Spinal cord (tissue), 10 donors: ENCODE data around the gene CAPN14. TPM values are rescaled to one million over a fixed set of nuclear protein-coding genes. Genes with fewer than 3 reads are reported as not detected.

Source experiments
- DNase-seq, 6 donors: peaks; one replicate each; pipeline versions ENCODE4 v3.0.0 to v3.0.0-alpha.2; 2013 to 2015; ENCODE audit warnings: low spot score in 6 of 6, low read depth in 4 of 6
- H3K27ac ChIP-seq: one replicate; pipeline ENCODE4 v1.5.1; 2013; ENCODE audit warnings: low read depth, low read length, control low read depth
- H3K27me3 ChIP-seq: one replicate; pipeline ENCODE4 v1.6.1; 2013; ENCODE audit warnings: low read length; ENCODE audit not compliant: control insufficient read depth, insufficient read depth
- H3K36me3 ChIP-seq: one replicate; pipeline ENCODE4 v1.6.1; 2013; ENCODE audit warnings: low read length; ENCODE audit not compliant: control insufficient read depth, insufficient read depth
- H3K4me1 ChIP-seq: one replicate; pipeline ENCODE4 v1.6.1; 2013; ENCODE audit warnings: low read length; ENCODE audit not compliant: control insufficient read depth, insufficient read depth
- H3K4me3 ChIP-seq: one replicate; pipeline ENCODE4 v1.5.1; 2013; ENCODE audit warnings: low read depth, low read length, control low read depth
- H3K9me3 ChIP-seq: one replicate; pipeline ENCODE4 v1.6.1; 2013; ENCODE audit warnings: low read length; ENCODE audit not compliant: control insufficient read depth, insufficient read depth
- WGBS: methylation state at CpG from one replicate; pipeline ENCODE4 v1.1.5; 2013; ENCODE audit warnings: missing lambda C conversion rate; ENCODE audit not compliant: insufficient coverage; 5-methylcytosine and 5-hydroxymethylcytosine counted together
- polyA plus RNA-seq, 2 donors: library from polyadenylated mRNA; unstranded; fragments of 120-200 nt; gene quantifications; one replicate each; pipeline ENCODE4 v1.2.1, GENCODE V29; 2013; ENCODE audit not compliant: insufficient read length in 2 of 2
- total RNA-seq, 2 donors: library from RNA; depleted of rRNA in 1 of 2; stranded (reverse); fragments of 120-200 nt in 1 of 2; fragments of >200 nt in 1 of 2; gene quantifications; one replicate each; pipeline versions ENCODE4 v1.2.3 to v1.2.4, GENCODE V29; 2013 to 2014
- donor health status: healthy.

The CAPN14 gene
- total and polyA plus RNA-seq, 4 donors = 0.28 to 0.63 (median 0.51) TPM

GRCh38 chr2:31227110-31227509 is 9.8 kb upstream of the CAPN14 start:
- Histone ChIP-seq H3K9me3 (no peaks in the 10 kb centered on the region), H3K4me3 (no peak overlapping the region), H3K27me3 (no peaks in the 10 kb centered on the region), H3K36me3 (no peaks in the 10 kb centered on the region), H3K4me1 (no peaks in the 10 kb centered on the region), H3K27ac (no peak overlapping the region)
- peak in 1 of 6 donors; percentile 55 for DNase-seq
- 74% methylated on average over 3 of the region's 6 CpGs for WGBS

GRCh38 chr2:31226266-31226665 is 9.0 kb upstream of the CAPN14 start:
- DNase-seq = no peak
- Histone ChIP-seq H3K4me3 (no peak overlapping the region), H3K27ac (no peak overlapping the region), H3K36me3 (no peaks in the 10 kb centered on the region), H3K9me3 (no peaks in the 10 kb centered on the region), H3K4me1 (no peaks in the 10 kb centered on the region), H3K27me3 (no peaks in the 10 kb centered on the region)
- no CpG with 5 or more reads among the region's 2 CpGs for WGBS

GRCh38 chr2:31223749-31224148 is 6.4 kb upstream of the CAPN14 start:
- Histone ChIP-seq H3K4me3 (no peak overlapping the region), H3K27ac (no peak overlapping the region), H3K4me1 (no peaks in the 10 kb centered on the region), H3K9me3 (no peaks in the 10 kb centered on the region), H3K27me3 (no peaks in the 10 kb centered on the region), H3K36me3 (no peaks in the 10 kb centered on the region)
- no peak for DNase-seq
- WGBS = 100% methylated on average over 2 of the region's 7 CpGs

GRCh38 chr2:31223026-31223425 is 5.7 kb upstream of the CAPN14 start:
- 94% methylated on average over 2 of the region's 4 CpGs for whole genome bisulfite sequencing
- H3K27ac ChIP-seq = no peak overlapping the region
- no peak overlapping the region for H3K4me3 ChIP-seq
- H3K4me1 ChIP-seq = no peaks in the 10 kb centered on the region
- no peaks in the 10 kb centered on the region for H3K36me3 ChIP-seq
- no peak for DNase-seq
- H3K27me3 ChIP-seq = no peaks in the 10 kb centered on the region
- H3K9me3 ChIP-seq = no peaks in the 10 kb centered on the region

GRCh38 chr2:31222071-31222470 is 4.8 kb upstream of the CAPN14 start:
- 100% methylated on average over 2 of the region's 4 CpGs for WGBS
- no peaks in the 10 kb centered on the region for H3K4me1 ChIP-seq
- H3K27me3 ChIP-seq = no peaks in the 10 kb centered on the region
- no peaks in the 10 kb centered on the region for H3K9me3 ChIP-seq
- H3K36me3 ChIP-seq = no peaks in the 10 kb centered on the region
- no peak for DNase-seq
- H3K4me3 ChIP-seq = no peak overlapping the region
- H3K27ac ChIP-seq = no peak overlapping the region

GRCh38 chr2:31221544-31221943 is 4.2 kb upstream of the CAPN14 start:
- H3K27me3 ChIP-seq = no peaks in the 10 kb centered on the region
- no peaks in the 10 kb centered on the region for H3K4me1 ChIP-seq
- no peak overlapping the region for H3K4me3 ChIP-seq
- H3K36me3 ChIP-seq = no peaks in the 10 kb centered on the region
- H3K27ac ChIP-seq = no peak overlapping the region
- 40% methylated on average over 6 of the region's 6 CpGs for WGBS
- no peaks in the 10 kb centered on the region for H3K9me3 ChIP-seq
- DNase-seq = no peak

GRCh38 chr2:31219131-31219969 is 2.0 kb upstream of the CAPN14 start:
- H3K36me3 ChIP-seq = no peaks in the 10 kb centered on the region
- H3K4me1 ChIP-seq = no peaks in the 10 kb centered on the region
- H3K9me3 ChIP-seq = no peaks in the 10 kb centered on the region
- no peak overlapping the region for H3K4me3 ChIP-seq
- H3K27ac ChIP-seq = no peak overlapping the region
- 74% methylated on average over 10 of the region's 11 CpGs for WGBS
- H3K27me3 ChIP-seq = no peaks in the 10 kb centered on the region
- no peak for DNase-seq

GRCh38 chr2:31216734-31217133 is 581 bp downstream of the CAPN14 start:
- no peaks in the 10 kb centered on the region for H3K27me3 ChIP-seq
- 88% methylated on average over 5 of the region's 5 CpGs for WGBS
- H3K9me3 ChIP-seq = no peaks in the 10 kb centered on the region
- no peak overlapping the region for H3K27ac ChIP-seq
- DNase-seq = no peak
- no peaks in the 10 kb centered on the region for H3K4me1 ChIP-seq
- no peak overlapping the region for H3K4me3 ChIP-seq
- H3K36me3 ChIP-seq = no peaks in the 10 kb centered on the region

- 94% methylated on average over 8 of the region's 8 CpGs for WGBS
- H3K36me3 ChIP-seq = no peaks in the 10 kb centered on the region
- no peaks in the 10 kb centered on the region for H3K9me3 ChIP-seq
- H3K4me1 ChIP-seq = no peaks in the 10 kb centered on the region
- H3K27ac ChIP-seq = no peak overlapping the region
- H3K27me3 ChIP-seq = no peaks in the 10 kb centered on the region
- no peak for DNase-seq
- H3K4me3 ChIP-seq = no peak overlapping the region
Measured at GRCh38 chr2:31214444-31214915, 2.8 kb downstream of the CAPN14 start.
